HepG2 (cell line): ENCODE results near the gene C11orf68. TPM values are rescaled to one million over a fixed set of nuclear protein-coding genes. Genes with fewer than 3 reads are reported as not detected.

Experiments used
- ATAC-seq: fragments of 200-7000 bp; cut with Tn5 transposase; 3 replicates; pipeline ENCODE4 v1.9.1; 2020; ENCODE audit warnings: mild to moderate bottlenecking, moderate library complexity
- BruUV-seq: library from RNA; stranded (reverse); fragments of 400-500 nt; replicated peaks from 2 replicates; lab custom pipeline; 2021; lab: Mats Ljungman, UMichigan
- CTCF ChIA-PET: fragments of 300-600 bp; formaldehyde crosslinking; extraction: SDS; loops from one replicate; lab custom pipeline; 2021; ENCODE audit warnings: low total read pairs, inconsistent platforms, low intra/inter-chr PET ratio; lab: Yijun Ruan, JAX
- POLR2A ChIA-PET: fragments of 350-600 bp; sonication (Branson Sonifier 250); formaldehyde crosslinking; loops from one replicate; lab custom pipeline; 2020; ENCODE audit warnings: antibody characterized with exemption, inconsistent platforms; lab: Yijun Ruan, JAX
- DNase-seq: peaks from one replicate; pipeline ENCODE4 v3.0.0-alpha.2; 2015; ENCODE audit warnings: low spot score
- FAIRE-seq: peaks from 3 replicates; lab custom pipeline; 2011; peaks lifted over from hg19 to GRCh38; lab: Jason Lieb, UNC
- H2AFZ ChIP-seq: one replicate; pipeline ENCODE4 v1.6.1; 2011; ENCODE audit warnings: low read length, inconsistent platforms
- H3K27ac ChIP-seq: fragments of 300-600 bp; 3 replicates; pipeline ENCODE4 v1.8.0; 2011; ENCODE audit warnings: mixed run types, mild to moderate bottlenecking, mixed read lengths, low read length, inconsistent platforms; ENCODE audit not compliant: insufficient read depth; ENCODE audit errors: extremely low read length
- H3K27me3 ChIP-seq, 2 experiments: fragments of 200-600 bp in 1 of 2; 2 replicates in 1 of 2; 3 replicates in 1 of 2; pipeline versions ENCODE4 v1.6.0 to v1.8.0; 2011; ENCODE audit warnings: low read length in 2 of 2, mild to moderate bottlenecking in 2 of 2, moderate library complexity in 2 of 2, inconsistent platforms in 1 of 2; ENCODE audit not compliant: insufficient read depth in 2 of 2, control insufficient read depth in 1 of 2
- H3K36me3 ChIP-seq, 2 experiments: fragments of 200-600 bp in 1 of 2; replicated peaks in 1 of 2; 2 replicates in 1 of 2; 3 replicates in 1 of 2; pipeline versions ENCODE4 v1.5.1 to v1.8.0; 2011; ENCODE audit warnings: low read length in 2 of 2, inconsistent platforms in 1 of 2; ENCODE audit not compliant: insufficient read depth in 2 of 2, control insufficient read depth in 1 of 2
- H3K4me1 ChIP-seq: 2 replicates; pipeline ENCODE4 v1.5.1; 2012; ENCODE audit warnings: low read length, inconsistent platforms; ENCODE audit not compliant: insufficient read depth
- H3K4me2 ChIP-seq: 2 replicates; pipeline ENCODE4 v1.6.0; 2011; ENCODE audit warnings: low read depth, low read length, inconsistent platforms
- H3K4me3 ChIP-seq, 3 experiments: fragments of 200-600 bp in 1 of 3; sonication (generic), shearing (Covaris generic) in 1 of 3; replicated peaks in 1 of 3; 2 replicates each; pipeline ENCODE4 v1.5.1; 2011 to 2016; ENCODE audit warnings: low read length in 3 of 3, inconsistent platforms in 2 of 3, low read depth in 2 of 3, mild to moderate bottlenecking in 2 of 3, control low read depth in 1 of 3, mixed read lengths in 1 of 3; ENCODE audit not compliant: insufficient read depth in 1 of 3
- H3K79me2 ChIP-seq: one replicate; pipeline ENCODE4 v1.6.1; 2011; ENCODE audit warnings: low read length, inconsistent platforms; ENCODE audit not compliant: insufficient read depth
- H3K9ac ChIP-seq: 2 replicates; pipeline ENCODE4 v1.6.0; 2011; ENCODE audit warnings: mild to moderate bottlenecking, low read depth, low read length, inconsistent platforms; ENCODE audit not compliant: insufficient read depth
- H3K9me3 ChIP-seq: 2 replicates; pipeline ENCODE4 v1.5.1; 2012; ENCODE audit warnings: mild to moderate bottlenecking, low read length
- H4K20me1 ChIP-seq: 2 replicates; pipeline ENCODE4 v1.6.0; 2011; ENCODE audit warnings: inconsistent platforms, mild to moderate bottlenecking, low read length, moderate library complexity; ENCODE audit not compliant: insufficient read depth
- ARNTL ChIP-seq: sonication (generic); formaldehyde crosslinking; IDR thresholded peaks from 2 replicates; pipeline ENCODE4 v1.4.0; 2020; ENCODE audit warnings: mild to moderate bottlenecking, missing genetic modification reagents
- FOXA3 ChIP-seq: IDR thresholded peaks from 2 replicates; pipeline ENCODE4 v1.6.1; 2016; ENCODE audit warnings: missing genetic modification reagents, missing compliant biosample characterization
- GABPA ChIP-seq, 2 experiments: IDR thresholded peaks; 2 replicates each; pipeline ENCODE4 v1.6.1; 2011 to 2016; ENCODE audit warnings: low read depth in 2 of 2, low read length in 1 of 2, missing biosample characterization in 1 of 2, missing genetic modification characterization in 1 of 2
- MED8 ChIP-seq: sonication (generic); formaldehyde crosslinking; IDR thresholded peaks from 2 replicates; pipeline ENCODE4 v1.8.1; 2023; ENCODE audit warnings: mild to moderate bottlenecking, missing genetic modification reagents; ENCODE audit not compliant: insufficient replicate concordance
- MLLT10 ChIP-seq: sonication (generic); formaldehyde crosslinking; IDR thresholded peaks from 2 replicates; pipeline ENCODE4 v1.4.0; 2020; ENCODE audit warnings: missing genetic modification reagents
- NFE2 ChIP-seq: sonication (generic); formaldehyde crosslinking; IDR thresholded peaks from 2 replicates; pipeline ENCODE4 v1.4.0; 2020; ENCODE audit warnings: missing genetic modification reagents
- SMARCC2 ChIP-seq: fragments of 450-650 bp; IDR thresholded peaks from 2 replicates; pipeline ENCODE4 v1.6.1; 2017; ENCODE audit warnings: antibody characterized with exemption, mild to moderate bottlenecking
- SMARCE1 ChIP-seq: fragments of 450-650 bp; IDR thresholded peaks from 2 replicates; pipeline ENCODE4 v1.6.1; 2017; ENCODE audit warnings: borderline replicate concordance
- TP53 ChIP-seq: sonication (generic); formaldehyde crosslinking; conservative IDR thresholded peaks from 2 replicates; pipeline ENCODE4 v1.4.0; 2020; ENCODE audit warnings: missing genetic modification reagents
- ZBTB20 ChIP-seq: sonication (generic); formaldehyde crosslinking; IDR thresholded peaks from 2 replicates; pipeline ENCODE4 v1.8.1; 2023; ENCODE audit warnings: missing genetic modification reagents, low read depth, mild to moderate bottlenecking, borderline replicate concordance
- ZHX1 ChIP-seq: sonication (generic); formaldehyde crosslinking; IDR thresholded peaks from 2 replicates; pipeline ENCODE4 v1.8.1; 2022; ENCODE audit warnings: low read depth, mild to moderate bottlenecking, missing genetic modification reagents
- ZNF331 ChIP-seq: sonication (generic); formaldehyde crosslinking; IDR thresholded peaks from 2 replicates; pipeline ENCODE4 v1.4.0; 2020; ENCODE audit warnings: missing genetic modification reagents
- ZNF549 ChIP-seq: sonication (generic); formaldehyde crosslinking; IDR thresholded peaks from 2 replicates; pipeline ENCODE4 v1.5.0; 2020; ENCODE audit warnings: missing genetic modification reagents
- ZSCAN20 ChIP-seq: sonication (generic); formaldehyde crosslinking; IDR thresholded peaks from 2 replicates; pipeline ENCODE4 v1.4.0; 2020; ENCODE audit warnings: missing genetic modification reagents, mild to moderate bottlenecking, borderline replicate concordance
- WGBS: methylation state at CpG from one replicate; pipeline ENCODE4 v1.1.6; 2017; ENCODE audit warnings: low lambda C conversion rate; 5-methylcytosine and 5-hydroxymethylcytosine counted together
- in situ Hi-C: cut with HindIII; loops from 2 replicates; pipeline ENCODE4 v1.10.0; 2017; ENCODE audit warnings: low pct_unique_long_range_greater_than_20kb; ENCODE audit not compliant: extremely low pct_ligation_motif_present
- intact Hi-C: fragments of 100-400 bp; cut with micrococcal nuclease; formaldehyde crosslinking; loops from one replicate; pipeline ENCODE4 v1.10.0; 2022; ENCODE audit not compliant: unreplicated experiment
- polyA plus RNA-seq, 8 experiments: library from polyadenylated mRNA; depleted of rRNA in 3 of 8; stranded (reverse) in 7 of 8; unstranded in 1 of 8; fragments of >200 nt; fragmentation: Illumina TruSeq in 4 of 8; extraction: Trizol in 4 of 8; gene quantifications; 2 replicates each; pipeline versions ENCODE4 v1.2.1 to v1.2.3, GENCODE V29; 2011 to 2016; ENCODE audit warnings: low read depth in 4 of 8, missing spikeins in 1 of 8, mixed read lengths in 1 of 8; ENCODE audit not compliant: insufficient read depth in 1 of 8
- total RNA-seq, 5 experiments: library from RNA; depleted of rRNA; stranded (reverse); fragments of >200 nt; fragmentation: Illumina TruSeq; extraction: Trizol; gene quantifications; 2 replicates each; pipeline ENCODE4 v1.2.3, GENCODE V29; 2016; ENCODE audit warnings: low read depth in 1 of 5

The C11orf68 gene
- total and polyA plus RNA-seq, 2 of the 13 experiments (the other 11 are each of a cell fraction or from before 2014, with no cell fraction given) = 8.4 to 28.3 TPM

GRCh38 chr11:65964906-65965305 is 46.0 kb upstream of the C11orf68 start:
- peaks cover 26% of the 10 kb centered on the region for H3K4me1 ChIP-seq
- H3K9me3 ChIP-seq = no peaks in the 10 kb centered on the region
- H2AFZ ChIP-seq = no peak overlapping the region
- peaks cover 31 to 49% of the 10 kb centered on the region in 2 experiments for H3K36me3 ChIP-seq
- H3K27me3 ChIP-seq = no peaks in the 10 kb centered on the region; a peak in 2 of 5 replicates
- H3K79me2 ChIP-seq = peaks cover 22% of the 10 kb centered on the region
- no peak for ATAC-seq
- H3K27ac ChIP-seq = no peak overlapping the region
- WGBS = 90% methylated on average over 4 of the region's 10 CpGs
- no peak for TF ChIP-seq ZBTB20 (CRISPR knock-in tag)
- no peak for TF ChIP-seq MLLT10 (CRISPR knock-in tag)
- no peak for TF ChIP-seq ARNTL (CRISPR knock-in tag)
- no peak for TF ChIP-seq NFE2 (CRISPR knock-in tag)
- TF ChIP-seq MED8 (CRISPR knock-in tag) = no peak
- no peak for TF ChIP-seq SMARCC2
- TF ChIP-seq ZNF549 (CRISPR knock-in tag) = no peak
- TF ChIP-seq ZNF331 (CRISPR knock-in tag) = no peak
- no peak for TF ChIP-seq ZHX1
- TF ChIP-seq ZSCAN20 (CRISPR knock-in tag) = no peak
- no peak for TF ChIP-seq TP53 (CRISPR knock-in tag)
- no peak for TF ChIP-seq FOXA3 (CRISPR knock-in tag)
- no peak for TF ChIP-seq SMARCE1
- TF ChIP-seq GABPA (IDR thresholded peaks at IDR 0.05; ENCODE audit: low read depth, low read length) = no peak
- TF ChIP-seq GABPA (CRISPR knock-in tag; IDR thresholded peaks at IDR 0.05; ENCODE audit: low read depth) = no peak
- intact Hi-C loops (no loop called here), in situ Hi-C loops (no loop called here)
- H3K4me2 ChIP-seq = no peak overlapping the region
- FAIRE-seq = no peak
- no peak overlapping the region for H3K4me3 ChIP-seq
- H4K20me1 ChIP-seq = no peaks in the 10 kb centered on the region
- DNase-seq = no peak
- CTCF ChIA-PET = no interaction called here
- POLR2A ChIA-PET = no interaction called here
- BruUV-seq = no TSS peak
- H3K9ac ChIP-seq = no peak overlapping the region
